Measurements from ENCODE around the gene HDHD5.

HDHD5 gene

GRCh38 chr22:17158568-17159503, at the start of gene HDHD5:
TSS of gene HDHD5 (minus strand) at chr22:17159277. CDS start at chr22:17159251, 26 bp downstream.
- DNase-seq, result peak; percentile 70

GRCh38 chr22:17205432-17205831, 46.4 kb upstream of the HDHD5 start:
- no peak for DNase-seq

- no peak for DNase-seq
Observed at GRCh38 chr22:17201285-17201945, 42.3 kb upstream of the HDHD5 start.

GRCh38 chr22:17199003-17199731, 40.1 kb upstream of the HDHD5 start:
- no peak for DNase-seq

GRCh38 chr22:17198170-17199002, 39.3 kb upstream of the HDHD5 start:
- DNase-seq, result no peak

- DNase-seq, result no peak
Observed at GRCh38 chr22:17194213-17194612, 35.1 kb upstream of the HDHD5 start.

- DNase-seq, result no peak
Observed at GRCh38 chr22:17192186-17192585, 33.1 kb upstream of the HDHD5 start.

GRCh38 chr22:17191163-17191784, 32.2 kb upstream of the HDHD5 start:
- DNase-seq, result no peak

- no peak for DNase-seq
Observed at GRCh38 chr22:17190702-17191101, 31.6 kb upstream of the HDHD5 start.

GRCh38 chr22:17176715-17177114, 17.6 kb upstream of the HDHD5 start:
- DNase-seq, result no peak

GRCh38 chr22:17172029-17172833, 13.2 kb upstream of the HDHD5 start:
- DNase-seq, result no peak

GRCh38 chr22:17171153-17172028, 12.3 kb upstream of the HDHD5 start:
- DNase-seq, result peak; percentile 90

GRCh38 chr22:17167486-17167885, 8.4 kb upstream of the HDHD5 start:
- DNase-seq, result no peak

GRCh38 chr22:17164392-17165024, 5.4 kb upstream of the HDHD5 start:
- DNase-seq, result no peak

GRCh38 chr22:17162731-17163130, 3.7 kb upstream of the HDHD5 start:
- no peak for DNase-seq

- no peak for DNase-seq
Observed at GRCh38 chr22:17161991-17162390, 2.9 kb upstream of the HDHD5 start.

GRCh38 chr22:17159504-17159951, 451 bp upstream of the HDHD5 start:
- peak; percentile 23 for DNase-seq

GRCh38 chr22:17158176-17158567, 905 bp downstream of the HDHD5 start:
- no peak for DNase-seq

- no peak for DNase-seq
Observed at GRCh38 chr22:17157714-17158113, 1.4 kb downstream of the HDHD5 start.
